A549 treated with CORT108297 at 1 μM for 4 hours (cell line): Measurements from ENCODE around the gene FKBP10. TPM values are rescaled to one million over a fixed set of nuclear protein-coding genes. Genes with fewer than 3 reads are reported as not detected.

ENCODE experiments used
- total RNA-seq: library from RNA; stranded (reverse); fragments of 200-300 nt; extraction: Qiagen RNA extraction; gene quantifications from 5 replicates; pipeline ENCODE4 v1.2.3, GENCODE V29; 2022

Gene FKBP10, protein sequence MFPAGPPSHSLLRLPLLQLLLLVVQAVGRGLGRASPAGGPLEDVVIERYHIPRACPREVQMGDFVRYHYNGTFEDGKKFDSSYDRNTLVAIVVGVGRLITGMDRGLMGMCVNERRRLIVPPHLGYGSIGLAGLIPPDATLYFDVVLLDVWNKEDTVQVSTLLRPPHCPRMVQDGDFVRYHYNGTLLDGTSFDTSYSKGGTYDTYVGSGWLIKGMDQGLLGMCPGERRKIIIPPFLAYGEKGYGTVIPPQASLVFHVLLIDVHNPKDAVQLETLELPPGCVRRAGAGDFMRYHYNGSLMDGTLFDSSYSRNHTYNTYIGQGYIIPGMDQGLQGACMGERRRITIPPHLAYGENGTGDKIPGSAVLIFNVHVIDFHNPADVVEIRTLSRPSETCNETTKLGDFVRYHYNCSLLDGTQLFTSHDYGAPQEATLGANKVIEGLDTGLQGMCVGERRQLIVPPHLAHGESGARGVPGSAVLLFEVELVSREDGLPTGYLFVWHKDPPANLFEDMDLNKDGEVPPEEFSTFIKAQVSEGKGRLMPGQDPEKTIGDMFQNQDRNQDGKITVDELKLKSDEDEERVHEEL
- total RNA-seq, result 87.2 to 120 TPM (median 113 TPM) in 5 replicates

DNA sequence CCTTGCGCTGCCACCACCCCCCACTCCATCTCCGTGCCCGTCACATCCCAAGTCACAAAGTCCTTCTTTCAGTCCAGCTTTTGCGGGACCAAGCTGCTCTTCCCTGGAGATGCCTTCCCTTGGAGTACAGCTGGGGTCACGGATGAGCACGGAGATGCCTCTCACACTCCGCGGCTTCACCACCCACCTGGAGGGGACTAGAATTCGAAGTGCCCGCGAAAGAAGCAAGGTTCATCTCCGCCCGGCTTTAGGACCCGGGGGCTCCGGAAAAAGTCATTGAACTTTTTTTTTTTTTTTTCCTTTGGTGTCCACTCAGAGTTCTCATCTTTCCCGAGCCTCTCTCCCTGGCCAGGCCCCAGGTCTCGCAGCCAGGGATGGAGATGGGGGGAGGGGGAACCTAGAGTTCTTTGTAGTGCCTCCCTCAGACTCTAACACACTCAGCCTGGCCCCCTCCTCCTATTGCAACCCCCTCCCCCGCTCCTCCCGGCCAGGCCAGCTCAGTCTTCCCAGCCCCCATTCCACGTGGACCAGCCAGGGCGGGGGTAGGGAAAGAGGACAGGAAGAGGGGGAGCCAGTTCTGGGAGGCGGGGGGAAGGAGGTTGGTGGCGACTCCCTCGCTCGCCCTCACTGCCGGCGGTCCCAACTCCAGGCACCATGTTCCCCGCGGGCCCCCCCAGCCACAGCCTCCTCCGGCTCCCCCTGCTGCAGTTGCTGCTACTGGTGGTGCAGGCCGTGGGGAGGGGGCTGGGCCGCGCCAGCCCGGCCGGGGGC, at the start of gene FKBP10:
Gene FKBP10, plus strand, starts transcription at position 624 of the 771 bp plus-strand sequence. Its CDS starts 31 bp downstream, at position 655.

DNA sequence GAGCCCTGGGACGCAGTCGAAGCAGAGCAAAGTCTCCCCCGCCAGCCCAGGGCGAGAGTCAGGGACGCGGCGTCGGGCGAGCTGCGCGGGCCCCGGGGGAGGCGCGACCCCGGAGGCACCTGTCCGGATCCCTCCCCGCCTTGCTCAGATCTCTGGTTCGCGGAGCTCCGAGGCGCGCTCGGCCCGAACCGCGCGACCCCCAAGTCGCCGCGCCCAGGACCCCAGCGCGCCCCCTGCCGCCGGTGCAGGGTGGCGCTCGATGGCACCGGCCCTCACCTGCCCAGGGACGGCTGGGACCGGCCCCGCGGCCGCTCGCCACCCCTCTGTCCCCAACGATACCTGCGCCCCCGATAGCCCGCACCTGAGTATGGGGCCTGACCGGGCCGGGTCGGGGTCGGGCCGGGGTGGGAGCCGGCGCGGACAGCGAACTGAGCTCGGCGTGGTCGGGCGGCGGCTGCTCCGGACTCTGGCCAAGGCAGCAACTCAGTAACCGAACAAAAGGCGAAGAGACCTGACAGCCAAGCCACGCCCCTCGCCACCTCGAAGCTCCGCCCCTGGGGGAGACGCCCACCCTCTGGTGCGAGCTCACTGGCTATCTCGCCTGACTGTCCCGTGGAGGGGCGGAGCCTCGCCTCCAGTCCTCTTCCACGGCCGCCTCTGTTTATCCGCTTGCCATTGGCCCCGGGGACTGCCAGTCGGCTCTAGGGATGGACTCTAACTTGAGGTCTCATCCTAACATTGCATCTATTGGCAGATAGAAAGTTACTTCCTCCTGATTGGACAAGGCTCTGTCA, 26.4 kb upstream of the FKBP10 start, which contains the start of gene JUP:
Gene JUP, minus strand, starts transcription at position 485 of the 794 bp plus-strand sequence. CDS start 14,857 bp downstream, outside the sequence.

DNA sequence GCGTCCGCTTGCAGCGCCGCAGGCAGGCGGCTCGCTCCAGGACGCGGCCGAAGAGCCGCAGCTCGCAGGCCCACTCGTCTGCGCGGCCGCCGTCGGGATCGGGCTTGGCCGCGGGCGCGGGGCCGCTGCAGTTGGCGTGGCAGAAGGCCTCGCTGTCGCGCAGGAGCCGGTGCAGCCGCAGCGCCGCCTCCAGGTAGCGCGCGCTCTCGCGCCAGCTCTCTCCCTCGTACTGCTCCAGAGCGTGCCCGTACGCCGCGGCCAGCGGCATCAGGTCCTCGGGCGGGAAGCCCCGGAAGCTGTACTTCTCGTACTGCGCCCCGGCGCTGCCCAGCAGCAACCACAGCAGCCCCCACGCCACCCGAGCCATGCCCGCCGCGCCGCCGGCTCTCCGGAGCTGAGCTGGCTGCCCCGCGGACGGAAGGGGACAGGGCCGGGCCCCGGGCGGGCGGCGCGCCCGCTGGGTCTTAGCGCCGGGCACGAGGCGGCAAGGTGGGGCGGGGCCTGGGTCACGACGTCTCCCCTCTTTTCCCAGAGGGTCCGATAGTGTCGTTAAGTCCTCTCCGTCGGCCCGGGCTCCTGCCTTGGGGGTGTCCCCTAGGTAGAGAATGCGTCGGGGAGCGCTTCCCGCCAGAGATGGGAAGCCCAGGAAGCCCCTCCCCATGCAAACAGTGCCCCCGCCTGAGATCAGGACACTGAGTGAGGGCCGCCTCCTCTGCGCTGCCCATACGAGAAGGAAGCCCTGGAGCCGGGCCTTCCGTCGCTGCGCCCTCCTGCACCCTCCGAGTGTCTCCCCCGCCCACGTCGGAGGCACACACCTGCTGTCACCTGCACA, 1.0 kb upstream of the FKBP10 start, which contains the start of gene P3H4:
Gene P3H4, minus strand, starts transcription at position 401 of the 832 bp plus-strand sequence. Its CDS starts 34 bp downstream, at position 367.

DNA sequence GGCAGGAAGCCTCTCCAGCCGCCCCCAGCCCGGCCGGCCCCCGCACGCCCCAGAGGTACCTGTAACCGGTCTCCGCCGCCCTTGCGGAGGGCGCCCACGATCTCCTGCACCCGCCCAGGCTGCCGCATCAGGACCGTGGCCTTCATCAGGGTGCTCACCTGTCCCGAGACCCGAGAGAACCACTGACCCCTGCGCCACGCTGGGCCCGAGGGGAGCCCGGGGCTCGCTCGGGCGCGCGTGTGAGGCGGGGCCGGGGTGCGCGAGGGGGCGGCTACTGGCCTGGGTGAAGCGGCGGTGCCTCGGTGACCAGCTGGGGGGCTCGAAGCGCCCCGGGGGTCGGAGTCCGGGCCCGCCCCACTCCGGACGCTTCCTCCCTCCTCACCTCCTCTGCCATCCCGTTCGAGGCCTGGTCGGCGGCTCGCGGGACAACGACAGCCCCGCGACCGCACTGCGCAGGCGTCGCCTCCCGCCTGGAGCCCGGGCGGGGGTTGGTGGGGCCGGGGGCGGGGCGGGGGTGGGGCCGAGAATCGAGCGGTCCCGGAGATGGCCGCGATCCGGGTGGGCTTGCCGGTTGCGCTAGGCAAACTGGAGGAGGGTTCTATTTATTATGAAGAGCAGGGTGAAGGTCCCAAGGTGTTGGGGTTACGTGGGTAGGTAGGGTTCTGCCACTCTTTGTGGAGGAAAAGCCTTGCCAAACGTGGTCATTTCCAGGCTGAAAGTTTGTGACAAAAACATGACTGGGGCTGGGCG, 23.2 kb downstream of the FKBP10 start, which contains the start of gene NT5C3B:
Gene NT5C3B, minus strand, starts transcription at position 433 of the 750 bp plus-strand sequence. Its CDS starts 39 bp downstream, at position 394.

DNA sequence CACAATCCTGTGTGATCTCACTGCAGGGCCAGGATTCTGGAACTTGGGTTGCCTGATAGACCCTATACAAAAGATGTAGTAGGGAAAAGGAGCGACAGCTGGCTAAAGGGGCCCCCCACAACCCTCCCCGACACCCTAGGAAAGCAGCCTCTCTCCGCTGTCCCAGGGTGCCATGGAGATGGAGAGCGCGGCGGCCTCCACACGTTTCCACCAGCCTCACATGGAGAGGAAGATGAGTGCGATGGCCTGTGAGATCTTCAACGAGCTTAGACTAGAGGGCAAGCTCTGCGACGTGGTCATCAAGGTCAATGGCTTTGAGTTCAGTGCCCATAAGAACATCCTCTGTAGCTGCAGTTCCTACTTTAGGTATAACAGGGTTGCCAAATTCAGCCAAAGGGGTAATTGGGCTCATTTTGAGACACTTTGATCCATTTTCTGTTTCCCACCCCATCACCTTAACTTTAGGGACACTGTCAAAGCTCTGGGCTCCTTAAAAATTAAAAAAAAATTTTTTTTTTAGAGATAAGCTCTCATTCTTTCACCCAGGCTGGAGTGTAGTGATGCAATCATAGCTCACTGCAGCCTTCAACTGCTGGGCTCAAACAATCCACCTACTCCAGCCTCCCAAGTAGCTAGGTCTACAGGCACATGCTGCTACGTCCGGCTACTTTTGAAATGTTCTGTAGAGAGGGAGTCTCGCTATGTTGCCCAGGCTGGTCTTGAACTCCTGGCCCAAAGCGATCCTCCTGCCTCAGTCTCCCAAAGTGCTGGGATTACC, 25.1 kb downstream of the FKBP10 start, which contains the start of gene KLHL10:
Gene KLHL10, plus strand, starts transcription at position 65 of the 778 bp plus-strand sequence. Its CDS starts 108 bp downstream, at position 173.

DNA sequence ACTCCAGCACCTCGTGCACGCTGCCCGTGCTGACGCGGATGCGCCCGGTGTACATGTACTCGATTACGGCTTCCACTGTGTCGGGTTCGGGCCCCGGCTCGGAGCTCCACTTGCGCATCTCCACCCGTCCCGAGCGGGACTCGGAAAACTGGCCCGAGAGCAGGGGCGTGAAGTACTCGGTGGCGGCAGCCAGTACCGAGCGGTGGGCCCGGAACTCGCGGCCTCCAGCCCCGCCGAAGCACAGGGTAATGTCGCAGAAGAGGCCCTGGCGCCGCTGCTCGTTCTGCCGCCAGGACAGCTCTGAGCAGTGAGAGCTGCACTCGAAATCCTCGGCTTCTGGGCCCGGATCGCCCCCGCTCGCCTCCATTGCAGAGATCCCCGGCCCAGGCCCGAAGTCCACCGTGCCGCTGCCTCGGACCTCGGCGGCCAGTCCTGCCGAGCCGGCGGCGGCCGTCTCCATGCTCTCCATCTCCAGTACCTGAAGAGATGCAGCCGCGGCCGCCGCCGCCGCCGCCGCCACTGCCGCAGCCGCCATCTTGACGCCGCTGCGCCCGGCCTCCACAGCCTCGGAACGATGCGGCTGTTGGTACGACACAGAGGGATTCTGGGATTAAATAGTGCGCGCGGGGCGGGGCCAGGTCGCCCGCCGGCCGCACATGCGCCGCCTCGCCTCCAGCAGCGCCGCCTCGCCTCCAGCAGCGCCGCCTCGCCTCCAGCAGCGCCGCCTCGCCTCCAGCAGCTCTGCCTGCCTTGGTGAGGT, 52.2 kb downstream of the FKBP10 start, which contains the start of gene KLHL11:
Gene KLHL11, minus strand, starts transcription at position 588 of the 760 bp plus-strand sequence. Its CDS starts 53 bp downstream, at position 535.

Other genes with a start within 250 kb of the FKBP10 start
- not detected in 5 replicates for gene KRT9, start 240.9 kb upstream of the FKBP10 start, total RNA-seq
- gene KRT14, start 226.1 kb upstream of the FKBP10 start, total RNA-seq, result 0.08 to 0.34 TPM (median 0.13 TPM) in 3 of 5 replicates, not detected in the others
- gene KRT16, start 200.2 kb upstream of the FKBP10 start, total RNA-seq, result 0.40 to 0.85 TPM (median 0.64 TPM) in 5 replicates
- 0.88 to 1.5 TPM (median 1.1 TPM) in 5 replicates for gene KRT17, start 188.4 kb upstream of the FKBP10 start, total RNA-seq
- gene EIF1, start 124.1 kb upstream of the FKBP10 start, total RNA-seq, result 1,154 to 1,812 TPM (median 1,361 TPM) in 5 replicates
- 0.21 to 0.34 TPM in 2 of 5 replicates, not detected in the others for gene GAST, start 100.7 kb upstream of the FKBP10 start, total RNA-seq
- 0.88 to 2.0 TPM (median 1.7 TPM) in 5 replicates for gene HAP1, start 78.4 kb upstream of the FKBP10 start, total RNA-seq
- 86.6 to 131 TPM (median 125 TPM) in 5 replicates for gene JUP, start 26.3 kb upstream of the FKBP10 start, total RNA-seq
- gene P3H4, start 1.1 kb upstream of the FKBP10 start, total RNA-seq, result 29.5 to 40.9 TPM (median 36.9 TPM) in 5 replicates
- 106 to 112 TPM (median 110 TPM) in 5 replicates for gene NT5C3B, start 23.2 kb downstream of the FKBP10 start, total RNA-seq
- gene KLHL10, start 24.8 kb downstream of the FKBP10 start, total RNA-seq, result 0.06 to 0.09 TPM (median 0.07 TPM) in 3 of 5 replicates, not detected in the others
- gene KLHL11, start 52.4 kb downstream of the FKBP10 start, total RNA-seq, result 1.8 to 3.5 TPM (median 2.6 TPM) in 5 replicates
- gene ACLY, start 105.9 kb downstream of the FKBP10 start, total RNA-seq, result 246 to 312 TPM (median 293 TPM) in 5 replicates
- gene ODAD4, start 117.6 kb downstream of the FKBP10 start, total RNA-seq, result 1.2 to 1.7 TPM (median 1.4 TPM) in 5 replicates
- gene CNP, start 153.8 kb downstream of the FKBP10 start, total RNA-seq, result 59.8 to 75.7 TPM (median 71.5 TPM) in 5 replicates
- 115 to 125 TPM (median 118 TPM) in 5 replicates for gene DNAJC7, start 204.4 kb downstream of the FKBP10 start, total RNA-seq
- gene NKIRAS2, start 207.1 kb downstream of the FKBP10 start, total RNA-seq, result 44.6 to 49.7 TPM (median 48.8 TPM) in 5 replicates
- 0.47 to 0.94 TPM (median 0.79 TPM) in 5 replicates for gene C17orf113, start 237.6 kb downstream of the FKBP10 start, total RNA-seq